A172 (cell line): ENCODE data around the gene NLRP11. TPM values are rescaled to one million over a fixed set of nuclear protein-coding genes. Genes with fewer than 3 reads are reported as not detected.
A peak's percentile ranks its signal among the peaks of the same experiment; 100 is the strongest.

Experiments
- DNase-seq: peaks from one replicate; pipeline ENCODE4 v3.0.0-alpha.2; 2015; ENCODE audit warnings: low spot score
- total RNA-seq: library from RNA; depleted of rRNA; stranded (reverse); fragments of >200 nt; shearing (Covaris generic); gene quantifications from 2 replicates; pipeline ENCODE4 v1.2.3, GENCODE V29; 2014; rRNA removed

NLRP11 gene
- 2.5 and 4.9 TPM in 2 replicates for total RNA-seq

GRCh38 chr19:55831846-55832245, at the start of gene NLRP11:
TSS of gene NLRP11 (minus strand) at chr19:55831999. CDS start at chr19:55818174, 13,825 bp downstream.
- no peak for DNase-seq

- no peak for DNase-seq
Measured at GRCh38 chr19:55877211-55877610, 45.4 kb upstream of the NLRP11 start.

- DNase-seq: no peak
Measured at GRCh38 chr19:55870736-55871135, 38.9 kb upstream of the NLRP11 start.

GRCh38 chr19:55867101-55867500, 35.3 kb upstream of the NLRP11 start:
- no peak for DNase-seq

- DNase-seq: no peak
Measured at GRCh38 chr19:55866521-55866920, 34.7 kb upstream of the NLRP11 start.

- DNase-seq: no peak
Measured at GRCh38 chr19:55858969-55859368, 27.2 kb upstream of the NLRP11 start.

GRCh38 chr19:55858401-55858800, 26.6 kb upstream of the NLRP11 start:
- DNase-seq: no peak

GRCh38 chr19:55857974-55858373, 26.2 kb upstream of the NLRP11 start:
- DNase-seq: no peak

GRCh38 chr19:55857149-55857548, 25.4 kb upstream of the NLRP11 start:
- no peak for DNase-seq

GRCh38 chr19:55855160-55855559, 23.4 kb upstream of the NLRP11 start:
- no peak for DNase-seq

- DNase-seq: no peak
Measured at GRCh38 chr19:55838906-55839305, 7.1 kb upstream of the NLRP11 start.

- DNase-seq: no peak
Measured at GRCh38 chr19:55838251-55838650, 6.5 kb upstream of the NLRP11 start.

GRCh38 chr19:55836340-55836739, 4.5 kb upstream of the NLRP11 start, which contains the start of gene NLRP4:
TSS of gene NLRP4 (plus strand) at chr19:55836540. CDS start at chr19:55852081, 15,541 bp downstream.
- DNase-seq: peak; percentile 48

GRCh38 chr19:55832676-55833075, 877 bp upstream of the NLRP11 start:
- no peak for DNase-seq

GRCh38 chr19:55830656-55831055, 1.1 kb downstream of the NLRP11 start:
- DNase-seq: no peak

- no peak for DNase-seq
Measured at GRCh38 chr19:55820037-55820436, 11.8 kb downstream of the NLRP11 start.

GRCh38 chr19:55813906-55814305, 17.9 kb downstream of the NLRP11 start:
- no peak for DNase-seq

GRCh38 chr19:55812449-55812848, 19.4 kb downstream of the NLRP11 start:
- no peak for DNase-seq

GRCh38 chr19:55811340-55811739, 20.5 kb downstream of the NLRP11 start:
- DNase-seq: no peak

GRCh38 chr19:55809381-55810058, 22.3 kb downstream of the NLRP11 start:
- peak; percentile 97 for DNase-seq

- no peak for DNase-seq
Measured at GRCh38 chr19:55802281-55802680, 29.5 kb downstream of the NLRP11 start.

GRCh38 chr19:55801416-55801815, 30.4 kb downstream of the NLRP11 start:
- DNase-seq: no peak

- no peak for DNase-seq
Measured at GRCh38 chr19:55795021-55795420, 36.8 kb downstream of the NLRP11 start.

- no peak for DNase-seq
Measured at GRCh38 chr19:55781112-55781511, 50.7 kb downstream of the NLRP11 start.
